ENCODE data around the gene EHMT1. TPM values are rescaled to one million over a fixed set of nuclear protein-coding genes. Genes with fewer than 3 reads are reported as not detected.
"Not testable (repeated sequence)": the region's sequence is repeated elsewhere in the genome, so short reads cannot be mapped to it uniquely, and the experiment has no call there.

Gene EHMT1
- polyA plus RNA-seq, 3 donors, result 19.7 to 42.1 (median 40.3) TPM

DNA sequence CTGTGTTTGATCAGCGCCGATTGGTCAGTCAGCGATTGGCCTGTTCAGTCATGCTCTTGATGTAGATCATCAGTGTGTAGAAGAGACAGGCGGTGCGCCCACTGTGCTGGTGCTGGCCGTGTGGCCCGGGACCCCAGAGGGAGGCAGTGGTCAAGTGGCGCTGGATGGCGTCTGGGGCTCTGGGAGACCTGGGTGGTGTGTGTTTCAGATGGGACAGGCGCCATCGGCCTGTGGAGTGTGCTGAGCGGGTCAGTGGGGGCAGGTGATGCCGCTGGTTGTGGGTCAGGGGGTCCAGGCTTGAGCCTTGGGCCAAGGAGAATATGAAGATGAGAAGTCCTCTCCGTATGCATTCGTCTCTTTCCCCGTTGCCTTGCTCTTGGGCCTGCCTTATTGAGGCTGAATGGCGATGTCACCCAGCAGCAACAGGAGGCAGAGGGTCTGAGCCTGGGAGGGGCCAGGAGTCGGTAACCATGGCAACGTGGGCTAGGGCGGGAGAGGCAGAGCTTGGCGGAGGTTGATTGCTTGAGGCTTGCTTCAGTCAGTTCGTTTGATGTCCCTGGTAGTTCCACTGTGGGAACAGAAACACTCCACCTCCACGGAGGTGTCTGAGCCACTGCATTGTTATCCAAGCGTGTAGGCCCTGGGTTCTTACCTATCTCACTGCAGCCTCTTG lies 141.0 kb downstream of the EHMT1 start:
- 83 to 94% (median 94%) methylated on average over 24 of the region's 24 CpGs for WGBS, 3 donors
- no peak overlapping the region for H3K27ac ChIP-seq (ENCODE audit: low read depth, low read length)

DNA sequence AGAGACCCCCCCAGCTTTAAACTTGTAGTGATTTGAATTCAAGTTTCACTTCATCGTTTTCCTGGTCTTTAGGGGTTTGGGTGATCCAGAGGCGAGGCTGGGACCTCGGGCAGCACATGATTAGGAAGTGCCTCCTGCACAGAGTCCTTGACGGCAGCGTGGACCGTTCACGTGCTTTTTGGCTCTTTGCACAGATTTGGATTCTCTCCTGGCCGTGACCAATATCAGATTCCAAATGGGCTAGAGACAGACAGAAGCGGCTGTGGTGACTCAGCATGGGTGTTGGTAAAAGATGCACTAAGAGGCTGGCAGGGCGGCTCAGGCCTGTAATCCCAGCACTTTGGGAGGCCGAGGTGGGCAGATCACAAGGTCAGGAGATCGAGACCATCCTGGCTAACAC lies 141.6 kb downstream of the EHMT1 start:
- 80 to 93% (median 88%) methylated on average over 12 of the region's 12 CpGs for WGBS, 3 donors
- no peak overlapping the region for H3K27ac ChIP-seq (ENCODE audit: low read depth, low read length)

DNA sequence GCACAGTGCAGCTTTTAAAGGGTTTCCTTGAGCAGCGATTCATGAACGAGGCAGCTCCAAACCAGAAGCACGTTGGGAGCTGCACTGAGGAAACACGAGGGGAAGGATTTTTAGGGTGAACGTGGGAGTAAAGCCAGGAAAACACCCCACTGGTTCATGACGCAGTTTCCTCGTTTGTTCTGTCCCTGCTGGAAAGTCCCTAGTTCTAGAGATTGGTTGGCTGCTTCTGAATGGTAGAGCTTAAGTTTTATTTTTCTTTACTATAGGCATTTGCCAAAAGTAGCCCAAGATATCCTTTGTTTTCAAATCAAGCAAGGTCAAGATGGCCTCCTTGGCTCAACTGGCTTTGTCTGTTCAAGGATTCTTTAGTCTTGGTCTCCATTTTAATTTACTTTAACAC lies 142.2 kb downstream of the EHMT1 start:
- 64 to 83% (median 70%) methylated on average over 7 of the region's 7 CpGs for WGBS, 3 donors
- H3K27ac ChIP-seq (ENCODE audit: low read depth, low read length), result no peak overlapping the region

DNA sequence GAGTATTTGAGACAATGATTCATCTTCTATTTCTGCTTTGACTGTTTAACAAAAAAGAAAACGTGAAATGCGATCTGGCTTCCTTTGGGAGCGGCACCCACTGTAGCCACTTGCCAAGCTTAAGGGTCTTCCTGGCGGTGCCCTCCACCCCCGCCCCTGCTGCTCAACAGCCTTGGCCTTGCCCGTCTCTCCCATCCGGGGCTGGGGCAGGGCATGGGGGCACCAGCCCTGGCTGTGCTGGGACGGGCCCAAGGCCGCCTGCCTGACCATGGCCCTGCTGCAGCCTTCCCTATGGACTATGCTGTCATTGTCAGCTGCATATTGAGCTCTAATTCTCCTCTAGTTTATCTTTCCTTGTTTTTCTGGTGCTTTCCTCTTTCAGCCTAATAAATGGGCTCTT lies 143.0 kb downstream of the EHMT1 start:
- 85 to 94% (median 94%) methylated on average over 7 to 9 of the region's 9 CpGs for WGBS, 3 donors
- H3K27ac ChIP-seq (ENCODE audit: low read depth, low read length), result no peak overlapping the region

DNA sequence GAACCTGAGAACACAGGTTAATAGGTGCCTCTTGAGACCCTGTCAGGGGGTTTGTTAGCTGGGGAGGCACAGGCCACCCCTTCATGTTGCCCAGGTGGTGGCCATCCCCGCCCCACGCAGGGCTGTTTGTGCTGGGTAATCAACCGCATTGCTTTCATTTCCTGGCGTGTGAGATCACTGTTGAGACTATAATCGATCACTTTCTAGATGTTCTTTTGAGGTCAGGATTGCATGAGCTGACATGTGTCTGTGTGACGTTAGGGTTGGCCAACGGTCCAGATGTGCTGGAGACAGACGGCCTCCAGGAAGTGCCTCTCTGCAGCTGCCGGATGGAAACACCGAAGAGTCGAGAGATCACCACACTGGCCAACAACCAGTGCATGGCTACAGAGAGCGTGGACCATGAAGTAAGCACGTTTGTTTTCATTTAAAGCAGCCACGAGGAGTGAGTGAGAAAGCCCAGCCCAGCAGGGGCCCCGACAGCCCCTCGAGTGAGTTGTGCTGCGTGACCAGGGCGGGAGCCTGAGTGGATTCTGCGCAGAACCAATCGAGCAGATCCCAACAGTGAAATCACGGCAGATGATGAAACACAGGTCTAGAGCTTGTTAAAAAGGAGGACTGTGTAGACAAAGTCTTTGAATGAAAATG lies 143.7 kb downstream of the EHMT1 start:
- 76 to 89% (median 84%) methylated on average over 21 of the region's 21 CpGs for WGBS, 3 donors
- H3K27ac ChIP-seq (ENCODE audit: low read depth, low read length), result no peak overlapping the region

DNA sequence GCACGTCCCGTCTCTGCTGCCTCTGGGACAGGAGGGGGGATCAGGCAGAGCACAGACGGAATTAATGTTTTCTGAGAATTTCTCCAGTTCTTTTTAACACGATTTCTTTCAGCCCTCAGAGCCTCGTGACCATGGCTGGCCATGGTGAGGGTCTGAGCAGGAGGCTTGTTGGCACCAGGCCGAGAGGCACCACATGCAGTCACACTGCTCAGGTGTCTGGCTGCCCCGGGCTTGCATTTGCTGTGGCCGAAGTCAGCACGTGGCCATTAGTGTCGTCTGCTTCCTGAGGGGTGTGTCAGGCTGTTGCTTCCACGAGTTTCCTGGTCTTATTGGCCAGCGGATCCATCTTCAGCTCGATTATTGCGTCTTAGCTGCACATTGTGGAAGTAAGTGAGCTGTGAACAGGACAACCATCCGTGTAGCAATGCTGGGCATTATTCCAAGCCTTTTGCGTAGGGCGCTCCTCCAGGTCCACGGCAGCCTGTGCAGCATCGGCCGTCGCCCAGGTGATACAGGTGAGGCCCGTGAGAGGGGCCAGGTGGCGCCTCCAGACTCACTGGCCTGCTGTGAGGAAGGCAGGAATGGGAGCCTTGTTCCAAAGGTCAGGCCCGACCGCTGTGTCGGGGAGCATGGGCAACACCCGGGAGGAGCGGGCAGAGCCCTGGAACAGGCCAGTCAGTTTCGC lies 144.6 kb downstream of the EHMT1 start:
- 53 to 89% (median 78%) methylated on average over 29 of the region's 29 CpGs for WGBS, 3 donors
- H3K27ac ChIP-seq (ENCODE audit: low read depth, low read length), result no peak overlapping the region

DNA sequence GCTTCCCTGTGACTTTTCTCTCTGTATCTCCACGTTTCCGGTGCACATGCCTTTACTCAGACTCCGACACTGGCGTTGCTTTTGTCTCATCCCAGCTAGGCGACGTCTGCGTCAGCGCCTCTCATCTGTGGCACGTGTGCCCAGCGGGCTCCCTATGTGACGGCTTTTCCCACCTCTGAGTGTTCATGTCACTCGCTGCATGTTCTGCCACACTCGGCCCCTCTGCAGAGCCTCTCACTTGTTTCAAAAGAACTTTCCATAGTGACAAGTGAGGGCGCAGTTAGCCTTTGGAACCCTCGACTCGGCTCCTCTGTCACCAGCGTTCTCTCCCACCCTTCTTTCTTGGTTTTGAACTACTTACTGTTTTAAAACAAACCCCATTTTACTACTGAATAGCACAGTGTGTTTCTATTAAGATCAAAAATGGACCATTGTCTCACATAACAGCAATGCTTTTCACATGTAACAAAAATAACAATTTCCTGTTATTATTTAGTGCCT lies 145.4 kb downstream of the EHMT1 start:
- 91 to 94% (median 93%) methylated on average over 17 of the region's 17 CpGs for WGBS, 3 donors
- no peak overlapping the region for H3K27ac ChIP-seq (ENCODE audit: low read depth, low read length)

DNA sequence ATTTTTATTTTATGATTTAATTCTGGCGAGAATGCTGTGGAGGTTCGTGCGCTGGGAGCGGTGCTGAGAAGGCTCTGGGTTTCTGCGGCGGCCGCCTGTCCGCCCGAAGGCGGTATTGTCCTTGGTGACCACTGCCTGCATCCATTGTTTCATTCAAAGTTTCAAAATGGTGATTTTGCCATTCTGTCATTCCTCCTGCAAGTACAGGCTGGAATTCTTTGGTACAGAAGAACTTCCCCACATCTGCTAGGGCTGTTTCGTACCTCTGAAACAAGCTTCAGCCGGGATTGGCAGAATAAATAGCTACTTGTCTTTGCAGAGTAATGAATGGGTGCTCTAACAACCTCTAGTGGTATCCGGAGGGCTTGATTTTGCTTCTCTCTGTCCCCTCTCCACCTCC lies 146.2 kb downstream of the EHMT1 start:
- 86 to 95% (median 94%) methylated on average over 13 of the region's 13 CpGs for WGBS, 3 donors

DNA sequence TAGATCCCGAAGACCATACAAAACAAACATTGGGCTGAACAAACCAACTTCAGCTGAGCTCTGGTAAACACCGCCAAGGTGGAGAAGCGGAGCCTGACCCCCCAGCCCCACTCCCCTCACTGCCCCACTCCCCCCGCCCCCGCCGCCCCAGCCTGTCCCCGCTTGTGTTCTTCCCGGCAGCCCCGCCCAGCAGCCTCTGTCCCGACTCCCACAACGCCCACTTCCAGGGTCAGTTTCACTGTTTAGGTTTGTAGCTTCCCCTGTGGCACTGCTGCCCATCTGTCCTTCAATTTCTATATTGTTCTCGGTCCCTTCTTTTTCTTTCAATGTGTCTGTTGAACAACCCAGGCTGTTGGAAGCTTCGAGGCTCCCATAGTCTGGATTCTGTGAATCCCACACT lies 146.7 kb downstream of the EHMT1 start:
- 87 to 88% (median 88%) methylated on average over 13 of the region's 13 CpGs for WGBS, 3 donors

More for the DNA sequence above, 146.2 kb downstream of the EHMT1 start:
- H3K27ac ChIP-seq (ENCODE audit: low read depth, low read length), result no peak overlapping the region

DNA sequence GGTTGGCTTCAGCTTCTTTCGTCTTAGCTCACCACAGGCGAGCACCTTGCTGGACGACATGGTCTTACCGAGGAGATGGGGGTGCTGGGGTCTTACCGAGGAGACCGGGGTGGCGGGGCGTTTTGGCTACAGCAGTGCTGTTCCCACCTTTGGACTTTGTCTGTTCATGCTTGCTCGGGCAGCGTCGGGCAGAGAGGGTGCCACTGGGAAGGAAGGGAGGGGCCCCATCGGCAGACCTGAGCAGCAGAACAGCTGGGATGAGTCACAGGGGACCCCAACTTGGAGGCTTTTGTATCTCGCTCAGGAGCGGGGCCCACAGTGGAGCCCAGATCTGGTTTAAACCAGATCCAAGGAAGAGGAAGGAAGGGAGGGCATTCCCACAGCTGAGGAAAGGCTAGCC lies 152.8 kb downstream of the EHMT1 start:
- no peak overlapping the region for H3K27ac ChIP-seq (ENCODE audit: low read depth, low read length)
- 82 to 86% (median 83%) methylated on average over 14 of the region's 14 CpGs for WGBS, 3 donors

More for the DNA sequence above, 146.7 kb downstream of the EHMT1 start:
- H3K27ac ChIP-seq (ENCODE audit: low read depth, low read length), result no peak overlapping the region

DNA sequence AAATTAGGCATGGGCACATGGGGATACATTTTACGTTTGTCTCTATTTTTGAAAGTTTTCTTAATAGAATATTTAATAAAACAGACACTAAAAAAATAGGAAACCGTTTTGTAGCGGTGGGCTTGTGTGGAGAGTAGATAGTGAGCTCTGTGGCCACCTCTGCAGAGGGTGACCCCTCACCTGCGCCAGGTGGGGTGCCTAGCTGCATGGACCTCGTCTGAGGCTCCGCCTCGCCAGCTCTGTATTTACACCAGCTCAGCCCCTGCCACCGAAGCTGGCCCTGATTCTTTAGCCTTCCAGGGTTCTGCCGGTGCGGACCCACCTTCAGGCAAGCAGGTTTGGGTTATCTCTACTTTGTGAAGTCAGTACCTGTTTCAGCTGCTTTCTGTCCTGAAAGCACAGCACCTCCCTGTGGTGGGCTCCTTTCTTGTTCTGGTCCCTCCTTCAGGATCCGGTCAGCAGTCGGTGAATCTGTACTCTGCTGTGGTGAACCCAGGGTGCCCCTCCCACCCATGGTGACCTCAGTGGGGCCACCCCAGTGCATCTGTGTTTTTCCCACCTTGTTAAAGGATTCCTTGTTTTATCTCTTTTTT lies 153.6 kb downstream of the EHMT1 start:
- no peak overlapping the region for H3K27ac ChIP-seq (ENCODE audit: low read depth, low read length)
- 86 to 93% (median 92%) methylated on average over 11 to 12 of the region's 12 CpGs for WGBS, 3 donors

DNA sequence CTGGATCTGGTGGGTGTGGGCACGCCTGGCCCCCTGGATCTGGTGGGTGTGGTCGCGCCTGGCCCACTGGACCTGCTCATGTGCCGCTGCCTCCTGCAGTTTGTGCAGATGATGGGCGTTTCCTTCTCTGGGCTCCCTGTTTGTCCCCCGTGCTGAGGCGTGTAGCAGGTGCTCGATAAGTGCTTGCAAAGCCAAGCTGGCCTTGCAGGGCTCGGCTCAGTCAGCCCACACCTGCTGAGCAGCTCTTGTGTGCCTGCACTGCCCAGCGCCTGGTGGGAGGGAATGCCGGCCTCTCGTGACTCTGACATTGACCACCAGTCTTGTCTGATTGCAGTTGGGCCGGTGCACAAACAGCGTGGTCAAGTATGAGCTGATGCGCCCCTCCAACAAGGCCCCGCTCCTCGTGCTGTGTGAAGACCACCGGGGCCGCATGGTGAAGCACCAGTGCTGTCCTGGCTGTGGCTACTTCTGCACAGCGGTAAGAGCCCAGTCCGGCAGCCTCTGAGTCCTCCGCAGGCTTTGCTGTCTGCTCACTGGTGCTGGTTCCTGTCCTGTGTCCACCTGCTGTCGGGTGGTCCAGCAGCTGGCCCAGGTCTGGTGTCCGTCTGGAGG lies 156.1 kb downstream of the EHMT1 start:
- no peak overlapping the region for H3K27ac ChIP-seq (ENCODE audit: low read depth, low read length)
- 95 to 96% (median 95%) methylated on average over 24 of the region's 24 CpGs for WGBS, 3 donors

DNA sequence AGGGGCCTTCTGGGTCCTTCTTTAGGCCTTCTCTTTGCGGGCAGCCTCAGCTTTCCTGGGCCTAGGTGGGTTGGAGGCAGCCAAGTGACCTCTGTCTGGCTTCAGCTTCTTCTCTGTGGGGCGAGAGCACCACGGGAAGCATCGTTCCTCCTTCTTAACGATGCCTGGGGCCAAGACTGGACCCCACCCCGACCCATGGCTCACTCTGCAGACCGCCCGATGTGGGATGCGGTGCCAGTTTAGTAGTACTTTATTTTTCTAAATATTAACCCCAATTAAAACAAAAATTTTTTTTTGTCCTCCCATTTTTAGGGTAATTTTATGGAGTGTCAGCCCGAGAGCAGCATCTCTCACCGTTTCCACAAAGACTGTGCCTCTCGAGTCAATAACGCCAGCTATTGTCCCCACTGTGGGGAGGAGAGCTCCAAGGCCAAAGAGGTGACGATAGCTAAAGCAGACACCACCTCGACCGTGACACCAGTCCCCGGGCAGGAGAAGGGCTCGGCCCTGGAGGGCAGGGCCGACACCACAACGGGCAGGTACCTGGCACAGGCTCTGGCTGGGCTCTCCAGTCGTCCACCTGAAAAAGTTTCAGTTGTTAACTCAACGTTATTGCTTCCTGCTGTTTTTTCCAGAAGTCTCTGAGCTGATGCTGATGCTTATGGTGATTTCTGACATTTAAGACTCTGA lies 157.6 kb downstream of the EHMT1 start:
- WGBS, 3 donors, result 91 to 95% (median 94%) methylated on average over 22 of the region's 22 CpGs
- H3K27ac ChIP-seq (ENCODE audit: low read depth, low read length), result no peak overlapping the region

DNA sequence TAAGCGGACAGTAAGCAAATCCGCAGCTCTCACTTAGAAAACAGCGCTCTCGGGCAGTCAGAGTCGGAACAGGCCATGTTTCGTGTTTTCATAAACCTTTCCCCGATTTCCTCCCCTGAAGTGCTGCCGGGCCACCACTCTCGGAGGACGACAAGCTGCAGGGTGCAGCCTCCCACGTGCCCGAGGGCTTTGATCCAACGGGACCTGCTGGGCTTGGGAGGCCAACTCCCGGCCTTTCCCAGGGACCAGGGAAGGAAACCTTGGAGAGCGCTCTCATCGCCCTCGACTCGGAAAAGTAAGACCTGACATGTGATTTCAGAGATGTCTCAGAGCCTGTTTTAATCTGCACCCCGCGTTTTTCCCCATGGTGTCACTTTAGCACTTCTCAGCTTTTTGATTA lies 159.0 kb downstream of the EHMT1 start:
- 90 to 94% (median 91%) methylated on average over 20 of the region's 20 CpGs for WGBS, 3 donors

DNA sequence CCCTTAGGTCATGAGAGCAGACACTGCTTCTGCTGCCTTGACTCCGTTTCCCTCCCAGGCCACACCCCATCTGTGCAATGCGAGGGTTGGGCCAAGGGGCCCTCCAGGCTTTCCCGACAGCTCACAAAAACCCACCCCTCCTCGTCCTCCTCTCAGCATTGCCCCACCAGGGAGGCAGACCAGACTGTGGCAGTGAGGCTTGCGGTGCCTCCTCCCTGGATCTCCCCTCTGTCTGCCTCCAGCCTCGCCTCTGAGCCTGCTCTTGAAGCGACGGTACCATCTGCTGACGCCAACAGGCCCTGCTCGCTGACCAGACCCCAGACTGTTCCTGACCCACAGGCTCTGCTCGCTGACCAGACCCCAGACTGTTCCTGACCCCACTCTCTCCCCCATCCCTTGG lies 159.5 kb downstream of the EHMT1 start:
- no peak overlapping the region for H3K27ac ChIP-seq (ENCODE audit: low read depth, low read length)
- WGBS, 3 donors, result 90 to 95% (median 91%) methylated on average over 11 of the region's 11 CpGs

More for the DNA sequence above, 159.0 kb downstream of the EHMT1 start:
- H3K27ac ChIP-seq (ENCODE audit: low read depth, low read length), result no peak overlapping the region

DNA sequence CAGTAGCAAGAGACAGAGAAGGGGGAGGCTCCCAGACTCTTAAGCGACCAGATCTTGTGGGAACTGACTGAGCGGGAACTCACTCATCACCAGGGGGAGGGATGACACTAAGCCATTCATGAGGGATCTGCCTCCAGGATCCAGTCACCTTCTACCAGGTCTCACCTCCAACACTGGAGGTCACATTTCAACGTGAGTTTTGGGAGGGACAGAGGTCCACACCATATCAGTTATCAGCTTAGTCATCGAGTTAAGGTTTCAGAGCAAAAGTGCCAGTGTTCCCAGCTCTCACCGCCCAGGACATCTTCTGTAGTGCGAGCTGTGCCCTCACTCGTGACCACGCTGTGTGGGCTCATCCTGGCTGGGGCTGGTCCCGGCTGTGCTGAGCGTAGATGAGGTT lies 160.1 kb downstream of the EHMT1 start:
- no peak overlapping the region for H3K27ac ChIP-seq (ENCODE audit: low read depth, low read length)
- 91 to 96% (median 93%) methylated on average over 10 of the region's 10 CpGs for WGBS, 3 donors

DNA sequence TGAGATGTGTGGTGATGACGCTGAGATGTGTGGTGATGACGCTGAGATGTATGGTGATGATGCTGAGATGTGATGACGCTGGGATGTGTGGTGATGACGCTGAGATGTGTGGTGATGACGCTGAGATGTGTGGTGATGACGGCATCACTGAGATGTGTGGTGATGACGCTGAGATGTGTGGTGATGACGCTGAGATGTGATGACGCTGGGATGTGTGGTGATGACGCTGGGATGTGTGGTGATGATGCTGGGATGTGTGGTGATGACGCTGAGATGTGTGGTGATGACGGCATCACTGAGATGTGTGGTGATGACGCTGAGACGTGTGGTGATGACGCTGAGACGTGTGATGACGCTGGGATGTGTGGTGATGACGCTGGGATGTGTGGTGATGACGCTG lies 161.2 kb downstream of the EHMT1 start:
- H3K27ac ChIP-seq (ENCODE audit: low read depth, low read length), result not testable (repeated sequence)
- WGBS, 3 donors, result 95 to 98% (median 97%) methylated on average over 14 to 19 of the region's 19 CpGs
